HFF-Myc (cell line): Measurements from ENCODE around the gene TMEM51.

Experiments used
- DNase-seq: peaks from one replicate; pipeline ENCODE4 v3.0.0-alpha.2; 2011; ENCODE audit warnings: low read depth; ENCODE audit errors: extremely low read depth
- H3K4me3 ChIP-seq: replicated peaks from 2 replicates; pipeline ENCODE4 v1.5.1; 2011; ENCODE audit warnings: low read depth, mild to moderate bottlenecking, control low read depth, low read length
- CTCF ChIP-seq: IDR thresholded peaks from 2 replicates; pipeline ENCODE4 v1.5.1; 2012; ENCODE audit warnings: mild to moderate bottlenecking, low read depth, low read length, control low read depth; ENCODE audit errors: missing control alignments

TMEM51 gene

GRCh38 chr1:15187175-15188129 is 33.9 kb downstream of the TMEM51 start:
- no peak for DNase-seq
- no peak for TF ChIP-seq CTCF
- no peak overlapping the region for H3K4me3 ChIP-seq

- DNase-seq = no peak
- no peak for TF ChIP-seq CTCF
- H3K4me3 ChIP-seq = no peak overlapping the region
These were observed 34.6 kb downstream of the TMEM51 start for GRCh38 chr1:15188130-15188524.

- TF ChIP-seq CTCF = no peak
- DNase-seq = no peak
- no peak overlapping the region for H3K4me3 ChIP-seq
These were observed 35.1 kb downstream of the TMEM51 start for GRCh38 chr1:15188678-15189077.

- no peak for TF ChIP-seq CTCF
- DNase-seq = no peak
- no peak overlapping the region for H3K4me3 ChIP-seq
These were observed 36.3 kb downstream of the TMEM51 start for GRCh38 chr1:15189692-15190370.

- no peak for DNase-seq
- H3K4me3 ChIP-seq = no peak overlapping the region
- no peak for TF ChIP-seq CTCF
These were observed 37.7 kb downstream of the TMEM51 start for GRCh38 chr1:15191267-15191666.

- H3K4me3 ChIP-seq = no peak overlapping the region
- TF ChIP-seq CTCF = no peak
- DNase-seq = no peak
These were observed 38.2 kb downstream of the TMEM51 start for GRCh38 chr1:15191770-15192169.
